Stimulated activated CD4-positive, alpha-beta T cell treated with anti-CD3 and anti-CD28 coated beads, Interleukin-4, amount 100 ng/mL, for 4 hours (primary cell): ENCODE data around the gene UTS2R.
A peak's percentile ranks its signal among the peaks of the same experiment; 100 is the strongest.

ENCODE experiments used
- DNase-seq, 2 experiments: peaks; one replicate each; pipeline ENCODE4 v3.0.0-alpha.2; 2020

UTS2R gene

DNA sequence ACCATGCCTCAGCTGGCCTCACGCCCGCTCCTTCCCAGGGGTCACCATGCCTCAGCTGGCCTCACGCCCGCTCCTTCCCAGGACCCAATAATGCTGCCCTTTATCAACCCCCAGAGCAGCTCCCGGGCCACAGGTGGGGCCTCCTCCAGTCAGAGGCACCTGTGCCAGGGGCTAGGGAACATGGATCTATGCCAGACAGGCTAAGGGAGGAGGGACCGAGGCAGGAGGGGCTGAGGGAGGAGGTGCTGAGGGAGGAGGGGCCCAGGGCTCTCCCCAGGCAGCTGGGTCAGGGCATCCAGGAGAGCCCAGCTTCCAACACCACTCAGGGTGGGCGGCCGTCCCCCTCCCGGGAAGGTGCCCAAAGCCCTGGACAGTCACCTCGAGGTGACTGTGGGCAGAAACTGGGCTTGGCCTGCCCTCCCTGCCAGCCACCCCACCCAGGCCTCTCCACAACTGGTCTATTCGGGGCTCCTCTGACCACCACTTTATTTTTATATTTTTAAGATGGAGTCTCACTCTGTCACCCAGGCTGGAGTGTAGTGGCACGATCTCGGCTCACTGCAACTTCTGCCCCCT lies 19.4 kb downstream of the UTS2R start:
- no peak for DNase-seq

DNA sequence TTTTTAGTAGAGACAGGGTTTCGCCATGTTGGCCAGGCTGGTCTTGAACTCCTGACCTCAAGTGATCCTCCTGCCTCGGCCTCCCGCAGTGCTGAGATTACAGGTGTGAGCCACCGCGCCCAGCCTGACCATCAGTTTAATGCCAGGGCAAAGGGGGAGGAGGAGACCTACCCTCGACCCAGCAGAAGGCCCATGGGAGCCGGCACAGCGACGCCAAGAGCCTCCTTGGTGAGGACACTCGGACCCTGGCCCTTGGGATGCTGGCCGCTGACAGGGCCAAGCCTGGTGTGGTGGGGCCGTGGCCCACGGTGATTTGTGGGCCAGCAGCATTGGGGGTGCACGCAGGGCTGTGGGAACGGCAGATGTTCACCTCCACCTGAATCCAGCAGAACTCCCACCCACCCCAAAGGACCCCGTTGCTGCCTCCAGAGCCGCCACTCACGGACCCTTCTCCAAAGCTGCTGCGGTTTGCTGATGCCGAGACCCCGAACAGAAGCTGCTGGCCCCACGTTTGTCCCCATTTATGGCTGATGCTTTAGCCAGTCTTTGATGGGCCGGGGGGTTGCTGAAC lies 20.0 kb downstream of the UTS2R start:
- DNase-seq: no peak

DNA sequence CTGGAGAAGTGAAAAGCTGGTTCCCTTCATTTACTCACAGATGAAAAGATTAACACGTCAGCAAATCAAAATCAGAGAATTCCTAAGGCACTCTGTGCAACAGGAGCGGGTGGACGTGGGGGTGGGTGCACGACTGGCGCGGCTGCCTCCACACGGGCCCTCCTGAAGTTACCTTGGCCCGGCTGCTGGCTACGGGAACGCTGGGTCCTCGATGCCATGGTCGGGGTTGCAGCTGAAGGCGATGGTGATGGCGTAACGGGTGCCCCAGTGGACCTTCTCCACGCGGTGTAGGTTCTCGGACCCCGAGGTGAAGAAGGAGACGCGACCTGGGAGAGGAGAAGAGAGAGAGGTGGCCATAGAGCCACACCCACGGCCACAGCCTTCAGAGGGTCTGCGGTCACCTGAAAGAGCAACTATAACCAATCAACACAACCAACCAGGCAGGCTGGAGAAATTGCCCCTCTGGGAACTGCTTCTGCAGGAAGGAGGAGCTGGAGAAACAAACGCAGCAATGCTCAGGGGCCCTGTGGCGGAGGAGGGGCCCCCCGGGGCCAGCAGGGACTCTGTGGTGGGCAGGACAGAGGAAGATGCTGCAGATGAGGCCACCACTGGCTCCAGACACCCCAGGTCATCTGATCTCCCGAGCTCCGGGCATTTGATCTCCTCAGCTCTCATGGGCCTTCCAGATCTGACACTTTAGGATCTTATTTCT lies 20.8 kb downstream of the UTS2R start:
- DNase-seq: no peak

DNA sequence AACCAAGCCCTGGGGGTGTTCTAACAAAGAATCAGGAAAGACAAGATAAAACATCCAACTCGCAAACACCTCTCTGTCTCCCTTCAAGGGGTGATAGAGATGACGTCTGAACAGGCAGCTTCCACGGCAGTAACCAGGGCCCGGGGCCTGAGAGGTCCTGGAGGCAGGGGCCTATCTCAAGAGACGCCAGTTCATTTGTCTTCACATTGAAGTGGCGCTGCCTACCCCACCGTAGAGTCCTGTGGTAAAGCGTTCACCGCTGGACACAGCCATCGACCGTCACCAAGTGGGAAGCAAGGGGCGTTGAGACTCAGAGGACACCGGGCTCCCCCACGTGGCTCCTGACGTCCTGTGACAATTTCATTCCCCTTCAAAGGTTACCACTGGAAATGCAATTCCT lies 21.4 kb downstream of the UTS2R start:
- no peak for DNase-seq

DNA sequence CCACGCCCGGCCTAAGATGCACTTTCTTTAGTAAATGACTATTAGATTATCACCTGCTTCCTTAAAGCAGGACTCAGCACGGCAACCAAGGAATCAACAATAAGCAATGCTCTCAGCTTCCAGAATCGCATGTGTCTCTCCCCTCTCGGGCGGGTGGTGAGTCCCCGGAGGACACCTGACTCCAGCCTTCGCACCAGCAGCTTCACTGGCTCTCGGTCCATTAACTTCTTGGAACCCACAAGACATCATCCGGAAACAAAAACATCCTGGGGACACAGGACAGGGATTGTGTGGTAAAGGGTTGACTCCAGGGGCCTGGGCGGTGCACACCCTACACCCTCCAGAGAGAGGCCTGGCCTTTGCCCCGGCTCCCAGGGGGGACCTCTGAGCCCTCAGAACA lies 22.7 kb downstream of the UTS2R start:
- DNase-seq: no peak

DNA sequence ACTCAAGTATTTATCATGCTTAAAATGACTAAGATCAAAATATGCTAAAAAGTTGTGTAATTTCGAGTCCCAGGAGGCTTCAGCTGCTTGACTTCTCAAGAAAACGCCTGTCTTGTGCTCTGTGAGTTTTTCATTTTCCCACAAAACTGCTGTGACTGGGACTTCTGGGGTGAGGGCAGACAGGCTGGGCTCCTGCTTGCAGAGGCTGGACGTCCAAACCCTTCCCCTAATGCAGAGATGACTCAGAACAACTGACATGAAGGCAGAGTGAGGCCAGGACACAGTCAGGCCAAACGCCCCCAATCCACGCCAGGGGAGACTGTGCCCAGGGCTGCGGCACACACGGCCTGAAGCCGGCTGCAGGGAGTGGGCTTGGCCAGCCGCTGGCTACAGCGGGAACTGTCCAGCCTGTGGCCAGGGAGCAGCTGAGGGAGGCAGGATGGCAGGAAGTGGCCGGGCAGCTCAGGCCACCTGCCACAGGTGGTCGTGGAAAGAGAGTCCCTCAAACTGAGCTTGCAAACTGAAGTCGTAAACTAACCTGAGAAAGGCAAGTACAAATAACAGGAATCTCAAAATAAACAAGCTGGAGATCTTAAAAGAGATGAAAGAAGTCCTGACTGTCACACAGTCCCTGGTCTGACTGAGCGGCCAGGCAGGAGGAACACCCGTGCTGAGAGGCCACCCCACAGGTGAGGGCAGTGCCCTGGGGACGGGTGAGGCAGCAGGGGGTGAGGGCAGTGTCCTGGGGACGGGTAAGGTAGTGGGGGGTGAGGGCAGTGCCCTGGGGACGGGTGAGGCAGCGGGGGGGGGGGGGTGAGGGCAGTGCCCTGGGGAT lies 25.3 kb downstream of the UTS2R start:
- DNase-seq: no peak

DNA sequence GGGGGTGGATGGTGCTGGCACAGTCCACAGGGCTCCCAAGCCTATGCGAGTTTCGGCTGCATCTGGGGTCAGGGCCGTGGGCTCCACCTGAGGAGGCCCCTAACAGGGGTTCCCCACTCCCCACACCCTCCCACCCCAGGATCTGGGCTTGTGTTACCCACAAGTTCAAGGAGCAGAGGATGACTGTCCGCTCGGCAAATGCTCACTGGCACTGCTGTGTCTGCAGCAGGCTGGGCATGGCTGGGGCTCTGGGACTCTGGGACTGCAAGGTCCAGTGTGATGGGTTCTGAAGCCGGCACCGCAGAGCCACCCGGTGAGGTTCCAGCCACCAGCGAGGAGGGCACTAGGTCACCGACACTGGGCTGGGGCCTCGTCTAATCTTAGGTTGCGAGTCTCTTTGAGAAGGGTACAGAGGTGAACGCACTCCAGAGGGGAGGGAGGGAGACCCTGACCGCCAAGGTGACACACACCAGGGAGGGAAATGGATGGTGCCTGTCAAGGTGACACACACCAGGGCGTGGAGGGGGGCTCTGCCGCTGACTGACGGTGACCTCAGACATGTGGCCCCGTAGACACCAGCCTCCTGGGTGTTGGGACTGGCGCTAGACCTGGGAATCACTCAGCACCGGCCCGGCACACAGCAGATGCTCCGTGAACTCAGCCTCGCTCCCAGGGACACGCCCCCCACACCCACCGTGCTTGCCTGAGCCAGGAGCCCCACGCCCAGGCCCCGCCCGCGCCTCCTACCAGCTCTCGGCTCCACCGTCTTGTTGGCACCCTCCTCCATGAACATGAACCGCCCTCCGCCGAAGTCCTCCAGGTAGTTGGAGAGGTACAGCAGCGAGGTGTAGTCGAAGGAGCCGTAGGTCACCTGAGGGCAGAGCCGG lies 26.1 kb downstream of the UTS2R start:
- no peak for DNase-seq

DNA sequence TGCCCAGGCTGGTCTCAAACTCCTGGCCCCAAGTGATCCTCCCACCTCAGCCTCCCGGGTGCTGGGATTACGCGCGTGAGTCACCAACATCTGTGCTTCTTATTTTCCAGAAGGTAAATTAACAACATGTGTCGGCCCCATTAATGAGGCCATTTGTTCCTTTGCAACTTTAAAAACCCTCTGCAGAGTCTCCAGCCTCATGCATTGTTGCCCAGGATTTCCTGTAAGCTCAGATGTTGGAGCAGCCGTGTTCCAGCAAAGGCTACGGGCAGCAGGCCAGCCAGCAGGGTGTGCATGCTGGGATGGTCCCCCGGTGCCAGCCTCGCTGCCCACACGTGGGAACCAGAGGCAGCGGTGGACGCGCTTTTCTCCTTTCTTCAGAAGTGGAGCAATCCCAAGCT lies 27.5 kb downstream of the UTS2R start:
- no peak for DNase-seq

DNA sequence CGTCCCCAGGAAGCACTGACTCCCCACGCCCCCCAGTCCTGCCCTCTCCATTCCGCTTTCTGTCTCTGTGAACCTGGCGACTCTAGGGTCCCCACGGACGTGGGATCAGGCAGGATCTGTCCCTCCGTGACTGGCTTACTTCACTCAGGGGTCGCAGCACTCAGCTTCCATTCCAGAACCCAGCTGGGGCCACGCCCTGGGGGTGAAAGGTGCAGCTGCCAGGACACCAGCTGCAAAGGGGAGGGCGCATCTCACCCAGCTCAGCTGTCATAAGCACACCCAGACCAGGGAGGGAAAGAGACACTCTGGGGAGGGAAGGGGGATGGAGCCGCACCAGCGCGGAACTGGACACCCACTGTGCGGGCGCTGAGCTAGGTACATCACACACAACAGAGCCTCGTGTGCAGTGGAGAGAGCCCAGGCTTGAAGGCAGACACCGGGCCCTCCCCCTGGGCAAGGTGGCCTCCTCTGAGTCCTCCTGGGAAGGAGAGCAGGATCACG lies 28.1 kb downstream of the UTS2R start:
- DNase-seq: no peak

DNA sequence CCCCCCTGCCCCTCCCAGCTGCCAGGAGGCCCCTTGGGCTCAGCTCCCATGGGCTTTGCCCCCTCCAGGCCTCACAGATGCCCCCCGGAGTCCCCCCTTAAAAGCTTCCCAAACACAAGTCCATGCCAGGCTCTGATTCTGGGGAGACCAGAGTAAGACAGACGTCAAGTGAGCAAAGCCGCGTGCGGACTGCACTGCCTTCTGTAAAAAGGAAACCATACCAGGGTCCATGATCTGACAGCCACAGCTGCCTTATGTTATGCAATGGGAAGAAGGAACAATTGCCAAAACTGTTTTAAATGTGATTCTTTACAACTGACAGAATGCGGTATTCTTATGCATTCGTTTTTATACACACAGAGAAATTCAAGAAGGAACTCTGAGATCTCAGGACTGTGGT lies 28.6 kb downstream of the UTS2R start:
- DNase-seq: no peak

DNA sequence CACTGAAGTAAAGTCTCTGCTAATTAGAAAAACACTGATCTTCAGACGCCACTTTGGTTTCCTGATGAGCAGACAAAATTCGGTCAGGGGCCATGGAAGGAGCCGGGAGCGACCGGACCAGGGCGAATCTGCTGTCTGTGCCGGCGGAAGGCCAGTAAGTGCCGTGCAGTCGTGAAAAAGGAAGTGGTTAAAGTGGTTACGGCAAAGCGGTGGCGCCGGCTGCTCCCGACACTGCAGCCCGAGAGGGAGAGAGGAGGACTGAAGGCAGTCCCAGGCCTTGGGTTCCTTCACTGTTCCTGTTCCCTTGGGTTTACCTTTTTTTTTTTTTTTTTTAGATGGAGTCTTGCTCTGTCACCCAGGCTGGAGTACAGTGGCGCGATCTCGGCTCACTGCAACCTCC lies 29.3 kb downstream of the UTS2R start:
- DNase-seq: peak; percentile 35 to 37

DNA sequence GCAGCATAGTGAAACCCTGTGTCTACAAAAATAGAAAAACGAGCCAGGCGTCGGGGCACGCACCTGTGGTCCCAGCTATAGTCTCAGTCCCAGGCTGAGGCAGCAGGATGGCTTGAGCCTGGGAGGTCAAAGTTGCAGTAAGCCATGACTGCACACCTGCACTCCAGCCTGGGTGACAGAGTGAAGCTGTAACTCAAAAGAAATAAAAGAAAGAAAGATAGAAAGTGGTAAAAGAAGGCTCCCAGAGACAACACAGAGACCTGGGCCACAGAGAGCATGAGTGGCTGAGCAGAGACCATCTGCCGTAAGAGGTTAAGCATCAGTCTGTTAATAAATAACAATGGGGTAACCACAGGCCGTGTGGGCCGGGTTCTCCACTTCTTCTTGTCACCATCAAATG lies 31.3 kb downstream of the UTS2R start:
- no peak for DNase-seq

DNA sequence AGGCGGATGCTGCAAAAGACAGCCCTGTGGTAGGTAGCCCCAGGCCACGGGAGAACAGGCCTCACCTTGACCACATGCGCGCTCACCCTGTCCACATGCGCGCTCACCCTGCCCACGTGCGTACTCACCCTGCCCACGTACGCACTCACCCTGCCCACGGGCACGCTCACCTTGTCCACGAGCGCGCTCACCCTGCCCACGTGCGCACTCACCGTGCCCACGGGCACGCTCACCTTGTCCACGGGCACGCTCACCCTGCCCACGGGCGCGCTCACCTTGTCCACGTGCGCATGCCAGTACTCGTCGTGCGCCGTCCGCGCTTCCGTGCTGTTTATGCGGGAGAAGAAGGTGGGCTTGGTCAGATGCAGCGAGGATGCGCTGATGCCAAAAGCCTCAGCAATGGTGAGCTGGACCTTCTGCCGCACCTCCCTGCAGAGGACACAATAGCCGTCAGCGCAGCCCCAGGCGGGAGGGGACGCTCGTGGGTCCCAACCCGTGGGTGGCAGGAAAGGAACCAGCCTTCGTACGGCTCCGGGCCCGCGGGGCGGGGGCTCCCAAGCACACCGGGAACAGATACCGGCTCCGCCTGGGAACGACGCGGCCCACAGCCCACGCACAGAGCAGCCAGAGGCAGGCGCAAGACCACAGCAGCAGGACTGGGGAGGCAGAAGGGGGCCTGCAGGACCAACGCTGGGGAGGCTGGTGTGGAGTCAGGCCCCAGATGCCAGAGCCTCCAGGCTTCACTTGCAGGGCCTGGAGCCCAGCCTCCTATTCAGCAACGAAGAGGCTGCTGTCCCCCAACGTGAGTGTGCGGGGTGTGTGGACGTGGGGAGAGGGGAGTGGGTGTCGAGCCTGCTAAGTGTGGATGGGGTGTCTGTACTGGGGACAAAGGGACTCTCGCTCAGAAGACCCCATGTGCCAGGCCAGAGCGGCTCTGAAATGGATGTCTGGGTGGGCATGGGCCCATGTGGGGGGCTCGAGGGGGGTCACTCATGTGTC lies 32.4 kb downstream of the UTS2R start:
- no peak for DNase-seq

DNA sequence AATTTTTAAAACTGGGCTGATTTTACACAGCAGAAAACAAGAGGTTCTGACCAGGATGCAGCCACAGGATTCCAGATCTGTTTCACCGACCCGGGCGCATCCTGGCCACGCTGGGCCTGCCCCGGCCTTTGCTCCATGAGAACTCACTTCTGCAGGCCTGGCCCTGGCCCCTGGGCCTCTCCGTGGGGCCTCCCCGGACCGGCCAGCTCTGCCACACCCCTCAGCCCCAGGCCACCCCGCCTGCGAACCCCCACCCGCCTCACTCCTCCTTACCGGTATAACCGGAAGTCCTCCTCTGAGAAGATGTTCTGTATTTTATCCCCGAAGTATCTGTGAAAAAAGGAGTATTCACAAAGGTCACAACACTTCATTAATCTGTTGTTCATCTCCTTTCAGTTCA lies 33.5 kb downstream of the UTS2R start:
- no peak for DNase-seq

DNA sequence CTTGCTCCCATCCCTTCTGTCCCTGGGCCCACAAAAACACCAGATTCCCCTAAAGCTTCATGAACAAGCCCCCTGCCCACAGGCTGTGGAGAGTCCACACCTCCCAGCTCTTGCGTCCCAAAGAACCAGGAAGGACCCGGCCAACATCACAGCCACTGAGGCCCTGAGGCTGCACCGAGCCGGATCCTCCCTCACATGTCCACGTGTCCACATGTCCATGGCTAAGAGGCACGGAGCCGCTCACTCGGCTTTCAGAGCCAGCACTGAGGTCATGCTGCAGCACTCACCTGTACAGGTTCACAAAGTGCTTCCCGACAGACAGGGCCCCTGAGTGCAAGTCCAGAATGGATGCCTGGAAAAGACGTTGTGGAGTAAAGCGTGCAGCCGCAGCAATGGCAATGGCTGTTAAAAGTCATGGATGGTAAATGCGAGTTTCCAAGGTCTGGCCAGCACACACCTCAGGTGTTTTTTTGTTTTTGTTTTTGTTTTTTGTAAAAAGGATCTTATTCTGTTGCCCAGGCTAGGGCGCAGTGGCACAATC lies 34.6 kb downstream of the UTS2R start:
- DNase-seq: no peak

DNA sequence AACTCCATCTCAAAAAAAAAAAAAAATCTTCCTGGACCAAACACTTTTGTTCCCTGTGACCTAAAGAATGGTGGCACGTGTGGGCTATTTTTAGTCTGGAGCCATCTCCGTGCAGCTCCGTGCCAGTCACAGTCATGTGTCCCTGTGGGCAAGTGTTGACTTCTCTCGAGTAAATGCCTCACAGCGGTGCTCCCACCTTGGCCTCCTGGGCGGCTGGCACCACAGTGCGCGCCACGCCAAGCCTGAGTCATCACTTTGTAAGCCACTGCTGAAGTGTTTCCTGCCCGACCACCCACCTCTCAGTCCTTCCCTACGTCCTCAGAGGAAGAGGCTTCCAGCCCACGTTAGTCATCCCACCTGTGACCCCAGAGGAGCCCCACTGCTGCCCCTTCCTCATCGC lies 35.7 kb downstream of the UTS2R start:
- DNase-seq: no peak

DNA sequence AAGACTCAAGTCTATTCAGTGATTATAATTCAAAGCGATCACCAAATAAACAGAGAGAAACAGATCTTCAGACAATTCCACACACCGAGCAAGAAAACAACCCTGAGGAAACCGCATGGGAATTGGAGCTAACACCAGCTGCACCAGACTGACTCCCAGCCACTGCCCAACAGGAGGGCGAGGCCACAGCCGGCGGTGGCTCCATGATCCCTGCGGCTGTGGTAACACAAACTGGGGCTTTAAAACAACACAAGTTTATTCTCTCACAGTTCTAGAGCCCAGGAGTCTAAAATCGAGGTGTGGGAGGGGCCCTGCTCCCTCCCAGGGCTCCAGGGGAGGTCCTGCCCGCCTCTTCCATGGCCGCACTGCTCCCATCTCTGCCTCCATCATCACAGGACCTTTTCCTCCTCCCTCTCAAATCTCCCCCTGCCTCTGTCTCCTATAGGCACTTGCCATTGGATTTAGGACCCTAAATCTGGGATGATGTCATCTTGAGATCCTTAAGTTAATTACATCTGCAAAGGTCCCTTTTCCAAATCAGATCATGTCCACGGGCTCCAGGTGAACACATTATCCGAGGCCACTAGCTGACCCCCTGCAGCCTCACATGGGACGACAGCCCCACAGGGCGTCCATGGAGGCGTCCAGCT lies 36.8 kb downstream of the UTS2R start:
- no peak for DNase-seq

DNA sequence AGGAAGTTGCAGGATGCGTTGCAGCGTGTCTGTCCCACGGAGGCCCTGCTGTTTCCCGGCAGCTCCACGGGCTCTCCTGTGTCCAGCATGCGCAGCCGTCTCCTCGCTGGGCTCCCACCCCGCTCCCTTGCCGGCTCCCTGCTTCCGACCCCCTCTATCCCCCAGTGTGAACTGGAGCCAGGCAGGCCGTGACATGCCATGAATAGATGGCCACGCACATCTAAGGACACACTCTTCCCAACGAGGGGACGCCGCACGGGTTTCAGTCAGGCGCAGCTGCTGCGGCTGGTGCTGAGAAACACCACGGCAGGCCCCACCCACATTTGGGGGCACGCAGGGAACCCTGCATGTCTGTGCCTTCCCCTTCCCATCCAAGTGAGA lies 37.4 kb downstream of the UTS2R start:
- no peak for DNase-seq

DNA sequence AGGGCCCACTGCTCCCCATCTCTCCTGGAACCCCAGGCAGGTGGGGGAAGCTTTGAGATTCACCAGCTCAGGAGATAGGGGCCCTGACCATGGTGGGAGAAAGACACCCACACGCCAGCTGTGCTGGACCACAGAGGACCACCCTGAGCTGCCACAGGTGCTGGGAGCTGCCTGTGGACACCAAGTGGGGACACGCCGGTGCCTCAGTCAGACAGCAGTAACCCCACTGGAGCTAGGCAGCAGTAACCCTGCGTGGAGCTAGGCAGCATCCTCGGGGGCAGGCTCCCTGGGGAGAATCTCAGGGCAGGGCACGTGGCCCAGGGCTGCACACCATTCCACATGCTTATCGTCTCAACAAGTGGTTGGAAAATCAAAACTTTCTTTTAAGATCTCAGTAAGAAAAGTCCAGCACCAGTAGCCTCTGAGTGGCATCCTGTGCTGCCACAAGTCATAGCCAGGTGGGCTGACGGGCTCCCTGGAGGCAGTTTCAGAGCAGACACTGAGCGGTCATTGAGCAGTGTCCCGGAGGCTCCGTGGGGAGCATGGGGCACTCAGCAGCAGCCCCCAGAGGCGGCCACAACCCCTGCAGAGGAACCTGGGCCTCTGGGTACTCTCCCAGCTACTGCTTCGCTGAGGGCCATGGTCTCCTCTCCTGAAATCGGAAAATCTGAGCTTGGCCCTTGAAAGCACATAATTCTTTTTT lies 38.6 kb downstream of the UTS2R start:
- no peak for DNase-seq
